ENCODE measurements around the gene LBX2.
A peak's percentile ranks its signal among the peaks of the same experiment; 100 is the strongest.

Gene LBX2

GRCh38 chr2:74458132-74458937, 41.1 kb downstream of the LBX2 start, which contains the start of gene WBP1:
Gene WBP1, plus strand, starts transcription at chr2:74458438. Its CDS starts 165 bp downstream, at chr2:74458603.
- peak within 1 kb of the TSS; percentile 98 for H3K27ac ChIP-seq
- POLR2A ChIA-PET (ENCODE audit: low non-redundant PET): interaction anchor here (0.8 to 1.0 kb wide), 2 partner anchors 13 to 18 kb away, joined by 3 to 5 read pairs; no protein-coding TSS in a partner anchor
- DNase-seq (ENCODE audit: low spot score): peak; percentile 99
- no peak for TF ChIP-seq CTCF (conservative IDR thresholded peaks at IDR 0.05; ENCODE audit: low read depth)
- CTCF ChIA-PET: interaction anchor here (1.5 to 1.8 kb wide), 2 partner anchors 25 to 74 kb away, joined by 4 to 6 read pairs; partner anchors contain the start of genes CCDC142 and TTC31

GRCh38 chr2:74457549-74458131, 41.8 kb downstream of the LBX2 start:
- TF ChIP-seq CTCF (conservative IDR thresholded peaks at IDR 0.05; ENCODE audit: low read depth): no peak
- ChIA-PET POLR2A (ENCODE audit: low non-redundant PET) (interaction anchor here (1.0 to 1.1 kb wide), 2 partner anchors 17 to 24 kb away, joined by 4 to 5 read pairs; no protein-coding TSS in a partner anchor), CTCF (interaction anchor here (1.8 kb wide), 1 partner anchor 25 kb away, joined by 6 read pairs; the partner anchor contains the start of genes CCDC142 and TTC31)
- DNase-seq (ENCODE audit: low spot score): peak; percentile 48
- H3K27ac ChIP-seq: peak overlapping the region; percentile 98

- ChIA-PET POLR2A (ENCODE audit: low non-redundant PET) (interaction anchor here (1.1 kb wide), 1 partner anchor 24 kb away, joined by 4 read pairs; no protein-coding TSS in a partner anchor), CTCF (interaction anchor here (1.8 kb wide), 1 partner anchor 26 kb away, joined by 6 read pairs; the partner anchor contains the start of genes CCDC142 and TTC31)
- peak overlapping the region; percentile 98 for H3K27ac ChIP-seq
- DNase-seq (ENCODE audit: low spot score): no peak
- TF ChIP-seq CTCF (conservative IDR thresholded peaks at IDR 0.05; ENCODE audit: low read depth): no peak
Measured at GRCh38 chr2:74457129-74457548, 42.3 kb downstream of the LBX2 start.

GRCh38 chr2:74454654-74455511, 44.5 kb downstream of the LBX2 start, which contains the start of gene INO80B:
Gene INO80B, plus strand, starts transcription at chr2:74455087. Its CDS starts 30 bp downstream, at chr2:74455117.
- POLR2A ChIA-PET (ENCODE audit: low non-redundant PET): interaction anchor here (0.5 to 1.0 kb wide), 2 partner anchors 12 kb away, joined by 4 to 8 read pairs; no protein-coding TSS in a partner anchor
- peak within 1 kb of the TSS; percentile 62 for H3K27ac ChIP-seq
- CTCF ChIA-PET: interaction anchor here (0.6 to 1.2 kb wide), 5 partner anchors 12 to 77 kb away, joined by 3 to 5 read pairs (median 3); no protein-coding TSS in a partner anchor
- peak; percentile 88 for DNase-seq (ENCODE audit: low spot score)
- TF ChIP-seq CTCF (conservative IDR thresholded peaks at IDR 0.05; ENCODE audit: low read depth): no peak

GRCh38 chr2:74450570-74451190, 48.7 kb downstream of the LBX2 start:
- TF ChIP-seq CTCF (conservative IDR thresholded peaks at IDR 0.05; ENCODE audit: low read depth): no peak
- ChIA-PET POLR2A (ENCODE audit: low non-redundant PET) (no interaction called here), CTCF (interaction anchor here (0.7 kb wide), 1 partner anchor 97 kb away, joined by 3 read pairs; no protein-coding TSS in a partner anchor)
- no peak overlapping the region for H3K27ac ChIP-seq
- DNase-seq (ENCODE audit: low spot score): no peak

All from RWPE1 (cell line).